ENCODE data around the gene LGR6. TPM values are rescaled to one million over a fixed set of nuclear protein-coding genes. Genes with fewer than 3 reads are reported as not detected.

Gene LGR6
- total and polyA plus RNA-seq, 10 of the 15 experiments (the other 5 are each of a cell fraction or from before 2014, with no cell fraction given) = not detected

DNA sequence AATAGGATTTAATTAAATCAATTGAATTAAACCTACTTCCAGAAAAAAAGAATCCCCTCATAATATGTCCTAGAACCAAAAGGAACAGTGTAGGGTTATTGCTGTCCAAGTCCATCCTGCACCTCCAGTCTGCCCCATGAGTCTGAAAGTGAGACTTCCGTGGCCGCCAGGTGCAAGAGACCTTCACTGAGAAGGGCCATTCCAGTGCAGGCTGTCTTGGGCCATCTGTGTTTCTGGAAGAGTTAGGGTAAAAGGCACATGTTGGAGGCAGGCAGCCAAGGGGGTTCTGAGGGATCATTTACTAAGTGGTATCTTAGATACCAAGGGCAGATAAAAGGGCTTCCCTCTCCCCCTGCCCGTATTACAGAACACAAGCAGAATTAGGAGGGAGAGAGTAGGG is 117.1 kb downstream of the LGR6 start:
- Histone ChIP-seq H4K20me1 (ENCODE audit: control insufficient read depth, insufficient read depth) (no peaks in the 10 kb centered on the region; the same call in 1 of the 2 replicates), H3K36me3 (ENCODE audit: control insufficient read depth in 2 of 2, insufficient read depth in 2 of 2, low read length in 1 of 2) (no peaks in the 10 kb centered on the region), H3K27me3 (replicated peaks in 1 of 2; ENCODE audit: control insufficient read depth in 2 of 2, insufficient read depth in 2 of 2, low read length in 1 of 2) (peaks cover 0 to 4% of the 10 kb centered on the region in 2 experiments; a peak in 2 of 4 replicates), H2AFZ (ENCODE audit: control insufficient read depth, low read depth, low read length) (no peak overlapping the region), H3K4me1 (ENCODE audit: control insufficient read depth, insufficient read depth, low read length) (no peaks in the 10 kb centered on the region), H3K4me3 (no peak overlapping the region), H3K9me3 (replicated peaks; ENCODE audit: control insufficient read depth, insufficient read depth, low read length) (no peaks in the 10 kb centered on the region), H3K27ac (ENCODE audit: control insufficient read depth, insufficient read depth) (no peak overlapping the region), H3K79me2 (ENCODE audit: control insufficient read depth, insufficient read depth, low read length) (no peaks in the 10 kb centered on the region), H3K9ac (ENCODE audit: control insufficient read depth, insufficient read depth, low read length) (no peak overlapping the region), H3K4me2 (ENCODE audit: control insufficient read depth, insufficient read depth) (no peak overlapping the region)
- BruUV-seq (replicated peaks) = no TSS peak
- ATAC-seq (no peak), DNase-seq (ENCODE audit: low read depth, low spot score) (no peak), FAIRE-seq (no peak)
- POLR2A ChIA-PET = no interaction called here
- intact Hi-C loops (cut with micrococcal nuclease; ENCODE audit: unreplicated experiment) = no loop called here
- WGBS (ENCODE audit: insufficient coverage, insufficient replicate concordance, low lambda C conversion rate, missing lambda C conversion rate) = 31% methylated on average over 3 of the region's 3 CpGs
- in situ Hi-C loops (cut with MboI) = loop anchor here (5.0 kb wide), 1 partner anchor 123 kb away; no protein-coding TSS in a partner anchor
- RAD21 ChIA-PET (ENCODE audit: unreplicated experiment) = no interaction called here
- CTCF ChIA-PET = no interaction called here
- SMC1A ChIA-PET (ENCODE audit: uncharacterized antibody, unreplicated experiment) = no interaction called here
- TF ChIP-seq POLR2AphosphoS2 (IDR thresholded peaks at IDR 0.05; ENCODE audit: low read depth, low read length) (no peak), CHD1 (IDR thresholded peaks at IDR 0.05; ENCODE audit: low read depth, low read length) (no peak), RBBP5 (conservative IDR thresholded peaks at IDR 0.05) (no peak), RUNX3 (IDR thresholded peaks at IDR 0.05; ENCODE audit: low read length) (no peak), PAX5 (IDR thresholded peaks at IDR 0.05; ENCODE audit: borderline replicate concordance, low read depth, low read length) (no peak), CREM (IDR thresholded peaks at IDR 0.05; ENCODE audit: low read depth) (no peak), EED (IDR thresholded peaks at IDR 0.05; ENCODE audit: low read depth) (no peak), SRF (IDR thresholded peaks at IDR 0.05; ENCODE audit: low read depth in 2 of 2, low read length in 2 of 2) (no peak), RFX5 (IDR thresholded peaks at IDR 0.05; ENCODE audit: low read depth, low read length) (no peak), HCFC1 (IDR thresholded peaks at IDR 0.05; ENCODE audit: low read length) (no peak), NRF1 (conservative IDR thresholded peaks at IDR 0.05; ENCODE audit: low read depth, low read length) (no peak), MTA2 (IDR thresholded peaks at IDR 0.05; ENCODE audit: low read depth) (no peak), PAX8 (IDR thresholded peaks at IDR 0.05) (no peak), ZNF24 (IDR thresholded peaks at IDR 0.05) (no peak)
- TF ChIP-seq, protein P1, sequence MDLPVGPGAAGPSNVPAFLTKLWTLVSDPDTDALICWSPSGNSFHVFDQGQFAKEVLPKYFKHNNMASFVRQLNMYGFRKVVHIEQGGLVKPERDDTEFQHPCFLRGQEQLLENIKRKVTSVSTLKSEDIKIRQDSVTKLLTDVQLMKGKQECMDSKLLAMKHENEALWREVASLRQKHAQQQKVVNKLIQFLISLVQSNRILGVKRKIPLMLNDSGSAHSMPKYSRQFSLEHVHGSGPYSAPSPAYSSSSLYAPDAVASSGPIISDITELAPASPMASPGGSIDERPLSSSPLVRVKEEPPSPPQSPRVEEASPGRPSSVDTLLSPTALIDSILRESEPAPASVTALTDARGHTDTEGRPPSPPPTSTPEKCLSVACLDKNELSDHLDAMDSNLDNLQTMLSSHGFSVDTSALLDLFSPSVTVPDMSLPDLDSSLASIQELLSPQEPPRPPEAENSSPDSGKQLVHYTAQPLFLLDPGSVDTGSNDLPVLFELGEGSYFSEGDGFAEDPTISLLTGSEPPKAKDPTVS (IDR thresholded peaks at IDR 0.05; ENCODE audit: low read depth, low read length) = no peak
- TF ChIP-seq, protein P2, sequence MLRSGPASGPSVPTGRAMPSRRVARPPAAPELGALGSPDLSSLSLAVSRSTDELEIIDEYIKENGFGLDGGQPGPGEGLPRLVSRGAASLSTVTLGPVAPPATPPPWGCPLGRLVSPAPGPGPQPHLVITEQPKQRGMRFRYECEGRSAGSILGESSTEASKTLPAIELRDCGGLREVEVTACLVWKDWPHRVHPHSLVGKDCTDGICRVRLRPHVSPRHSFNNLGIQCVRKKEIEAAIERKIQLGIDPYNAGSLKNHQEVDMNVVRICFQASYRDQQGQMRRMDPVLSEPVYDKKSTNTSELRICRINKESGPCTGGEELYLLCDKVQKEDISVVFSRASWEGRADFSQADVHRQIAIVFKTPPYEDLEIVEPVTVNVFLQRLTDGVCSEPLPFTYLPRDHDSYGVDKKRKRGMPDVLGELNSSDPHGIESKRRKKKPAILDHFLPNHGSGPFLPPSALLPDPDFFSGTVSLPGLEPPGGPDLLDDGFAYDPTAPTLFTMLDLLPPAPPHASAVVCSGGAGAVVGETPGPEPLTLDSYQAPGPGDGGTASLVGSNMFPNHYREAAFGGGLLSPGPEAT (IDR thresholded peaks at IDR 0.05; ENCODE audit: low read depth) = no peak
- TF ChIP-seq, protein P3, sequence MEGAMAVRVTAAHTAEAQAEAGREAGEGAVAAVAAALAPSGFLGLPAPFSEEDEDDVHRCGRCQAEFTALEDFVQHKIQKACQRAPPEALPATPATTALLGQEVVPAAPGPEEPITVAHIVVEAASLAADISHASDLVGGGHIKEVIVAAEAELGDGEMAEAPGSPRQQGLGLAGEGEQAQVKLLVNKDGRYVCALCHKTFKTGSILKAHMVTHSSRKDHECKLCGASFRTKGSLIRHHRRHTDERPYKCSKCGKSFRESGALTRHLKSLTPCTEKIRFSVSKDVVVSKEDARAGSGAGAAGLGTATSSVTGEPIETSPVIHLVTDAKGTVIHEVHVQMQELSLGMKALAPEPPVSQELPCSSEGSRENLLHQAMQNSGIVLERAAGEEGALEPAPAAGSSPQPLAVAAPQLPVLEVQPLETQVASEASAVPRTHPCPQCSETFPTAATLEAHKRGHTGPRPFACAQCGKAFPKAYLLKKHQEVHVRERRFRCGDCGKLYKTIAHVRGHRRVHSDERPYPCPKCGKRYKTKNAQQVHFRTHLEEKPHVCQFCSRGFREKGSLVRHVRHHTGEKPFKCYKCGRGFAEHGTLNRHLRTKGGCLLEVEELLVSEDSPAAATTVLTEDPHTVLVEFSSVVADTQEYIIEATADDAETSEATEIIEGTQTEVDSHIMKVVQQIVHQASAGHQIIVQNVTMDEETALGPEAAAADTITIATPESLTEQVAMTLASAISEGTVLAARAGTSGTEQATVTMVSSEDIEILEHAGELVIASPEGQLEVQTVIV (IDR thresholded peaks at IDR 0.05; ENCODE audit: borderline replicate concordance, partially characterized antibody) = no peak
- TF ChIP-seq, protein P4, sequence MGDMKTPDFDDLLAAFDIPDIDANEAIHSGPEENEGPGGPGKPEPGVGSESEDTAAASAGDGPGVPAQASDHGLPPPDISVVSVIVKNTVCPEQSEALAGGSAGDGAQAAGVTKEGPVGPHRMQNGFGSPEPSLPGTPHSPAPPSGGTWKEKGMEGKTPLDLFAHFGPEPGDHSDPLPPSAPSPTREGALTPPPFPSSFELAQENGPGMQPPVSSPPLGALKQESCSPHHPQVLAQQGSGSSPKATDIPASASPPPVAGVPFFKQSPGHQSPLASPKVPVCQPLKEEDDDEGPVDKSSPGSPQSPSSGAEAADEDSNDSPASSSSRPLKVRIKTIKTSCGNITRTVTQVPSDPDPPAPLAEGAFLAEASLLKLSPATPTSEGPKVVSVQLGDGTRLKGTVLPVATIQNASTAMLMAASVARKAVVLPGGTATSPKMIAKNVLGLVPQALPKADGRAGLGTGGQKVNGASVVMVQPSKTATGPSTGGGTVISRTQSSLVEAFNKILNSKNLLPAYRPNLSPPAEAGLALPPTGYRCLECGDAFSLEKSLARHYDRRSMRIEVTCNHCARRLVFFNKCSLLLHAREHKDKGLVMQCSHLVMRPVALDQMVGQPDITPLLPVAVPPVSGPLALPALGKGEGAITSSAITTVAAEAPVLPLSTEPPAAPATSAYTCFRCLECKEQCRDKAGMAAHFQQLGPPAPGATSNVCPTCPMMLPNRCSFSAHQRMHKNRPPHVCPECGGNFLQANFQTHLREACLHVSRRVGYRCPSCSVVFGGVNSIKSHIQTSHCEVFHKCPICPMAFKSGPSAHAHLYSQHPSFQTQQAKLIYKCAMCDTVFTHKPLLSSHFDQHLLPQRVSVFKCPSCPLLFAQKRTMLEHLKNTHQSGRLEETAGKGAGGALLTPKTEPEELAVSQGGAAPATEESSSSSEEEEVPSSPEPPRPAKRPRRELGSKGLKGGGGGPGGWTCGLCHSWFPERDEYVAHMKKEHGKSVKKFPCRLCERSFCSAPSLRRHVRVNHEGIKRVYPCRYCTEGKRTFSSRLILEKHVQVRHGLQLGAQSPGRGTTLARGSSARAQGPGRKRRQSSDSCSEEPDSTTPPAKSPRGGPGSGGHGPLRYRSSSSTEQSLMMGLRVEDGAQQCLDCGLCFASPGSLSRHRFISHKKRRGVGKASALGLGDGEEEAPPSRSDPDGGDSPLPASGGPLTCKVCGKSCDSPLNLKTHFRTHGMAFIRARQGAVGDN (IDR thresholded peaks at IDR 0.05) = no peak
